IgD-negative memory B cell (primary cell): ENCODE results near the gene CYP3A7. TPM values are rescaled to one million over a fixed set of nuclear protein-coding genes. Genes with fewer than 3 reads are reported as not detected.
"Not testable (repeated sequence)": the region's sequence is repeated elsewhere in the genome, so short reads cannot be mapped to it uniquely, and the experiment has no call there.

ENCODE experiments used
- H3K27ac Mint-ChIP-seq, 3 donors: one replicate each; pipeline ENCODE4 v1.8.0; 2020 to 2022; ENCODE audit warnings: mild to moderate bottlenecking in 3 of 3, mixed read lengths in 3 of 3, moderate library complexity in 1 of 3
- H3K27me3 Mint-ChIP-seq: one replicate; pipeline ENCODE4 v1.8.0; 2021; ENCODE audit warnings: mixed read lengths
- H3K36me3 Mint-ChIP-seq: one replicate; pipeline ENCODE4 v1.8.0; 2020; ENCODE audit warnings: mild to moderate bottlenecking, mixed read lengths
- H3K4me1 Mint-ChIP-seq, 3 donors: one replicate each; pipeline ENCODE4 v1.8.0; 2020 to 2022; ENCODE audit warnings: mixed read lengths in 3 of 3, mild to moderate bottlenecking in 1 of 3
- H3K4me3 Mint-ChIP-seq, 4 donors: one replicate each; pipeline ENCODE4 v1.8.0; 2020 to 2022; ENCODE audit warnings: mild to moderate bottlenecking in 4 of 4, mixed read lengths in 4 of 4, moderate library complexity in 3 of 4
- H3K9me3 Mint-ChIP-seq, 3 donors: one replicate each; pipeline ENCODE4 v1.8.0; 2020 to 2021; ENCODE audit warnings: mixed read lengths in 3 of 3, mild to moderate bottlenecking in 1 of 3
- polyA plus RNA-seq: library from polyadenylated mRNA; unstranded; fragments of 300-500 nt; fragmentation: Illumina TruSeq; gene quantifications from one replicate; pipeline ENCODE4 v1.2.3, GENCODE V29; 2021

Gene CYP3A7
- polyA plus RNA-seq, 1 donor from 2014 or later, result not detected

DNA sequence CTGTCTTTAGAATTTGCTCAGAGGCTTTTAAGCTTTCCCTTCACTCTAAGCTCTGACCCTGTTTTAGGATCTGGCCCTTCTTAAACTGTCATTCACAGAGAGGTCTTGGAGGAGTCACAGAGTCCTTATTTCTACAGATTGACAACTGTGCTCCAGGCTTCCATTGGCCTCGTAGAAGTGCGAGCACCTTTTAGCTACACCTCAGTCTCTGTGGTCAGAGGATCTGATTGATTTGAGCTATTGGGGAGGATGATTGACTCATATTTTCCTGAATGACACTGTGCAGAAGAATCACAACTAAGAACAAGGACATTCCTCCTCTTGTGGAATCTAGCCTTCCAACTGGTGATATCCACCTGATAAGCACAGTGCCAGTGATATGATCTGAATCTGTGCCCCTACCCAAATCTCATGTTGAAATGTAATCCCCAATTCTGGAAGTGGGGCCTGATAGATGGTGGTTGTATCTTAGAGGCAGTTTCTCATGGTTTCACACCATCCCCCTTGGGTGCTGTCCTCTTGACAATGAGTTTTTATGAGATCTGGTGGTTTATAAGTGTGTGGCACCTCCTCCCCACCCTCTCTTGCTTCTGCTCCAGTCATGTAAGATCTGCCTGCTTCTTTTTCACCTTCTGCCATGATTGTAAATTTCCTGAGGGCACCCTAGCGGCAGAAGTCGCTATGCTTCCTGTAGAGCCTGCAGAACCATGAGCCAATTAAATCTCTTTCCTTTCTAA lies 3.2 kb downstream of the CYP3A7 start:
- H3K9me3 Mint-ChIP-seq, result peaks cover 0 to 1% (median 0%) of the 10 kb centered on the region in 3 donors
- peaks cover 5% of the 10 kb centered on the region for H3K27me3 Mint-ChIP-seq
- no peak overlapping the region for H3K27ac Mint-ChIP-seq
- no peak overlapping the region for H3K4me3 Mint-ChIP-seq
- no peaks in the 10 kb centered on the region for H3K36me3 Mint-ChIP-seq
- peaks cover 0 to 1% (median 0%) of the 10 kb centered on the region in 3 donors for H3K4me1 Mint-ChIP-seq

DNA sequence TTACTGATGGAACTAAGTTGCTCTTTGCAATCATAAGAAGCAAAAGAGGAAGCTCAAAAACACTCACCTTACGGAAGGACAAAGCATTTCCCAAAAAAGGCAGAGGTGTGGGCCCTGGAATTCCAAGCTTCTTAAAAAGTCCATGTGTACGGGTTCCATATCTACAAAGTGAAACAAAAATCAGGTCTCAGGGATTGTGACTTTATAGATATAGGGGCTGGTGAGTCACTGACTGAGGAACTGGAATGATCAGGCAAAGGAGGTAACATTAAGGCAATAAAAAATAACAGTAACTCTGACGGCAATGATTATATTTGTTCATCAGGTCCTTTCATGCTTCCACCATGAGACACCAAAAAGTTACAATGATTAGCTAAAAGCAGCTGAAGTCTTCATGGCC lies 4.0 kb downstream of the CYP3A7 start:
- H3K27me3 Mint-ChIP-seq, result peaks cover 3% of the 10 kb centered on the region
- H3K4me1 Mint-ChIP-seq, result peaks cover 0 to 1% (median 0%) of the 10 kb centered on the region in 3 donors
- H3K4me3 Mint-ChIP-seq, result no peak overlapping the region
- peaks cover 0 to 1% (median 0%) of the 10 kb centered on the region in 3 donors for H3K9me3 Mint-ChIP-seq
- no peak overlapping the region for H3K27ac Mint-ChIP-seq
- no peaks in the 10 kb centered on the region for H3K36me3 Mint-ChIP-seq

GRCh38 chr7:99730238-99730810 lies 4.7 kb downstream of the CYP3A7 start:
- Mint-ChIP-seq H3K4me1 (peaks cover 0 to 1% (median 0%) of the 10 kb centered on the region in 3 donors), H3K36me3 (no peaks in the 10 kb centered on the region), H3K27ac (no peak overlapping the region), H3K4me3 (no peak overlapping the region), H3K27me3 (peaks cover 2% of the 10 kb centered on the region), H3K9me3 (peaks cover 0 to 1% (median 0%) of the 10 kb centered on the region in 3 donors)

- Mint-ChIP-seq H3K9me3 (peaks cover 0 to 1% (median 0%) of the 10 kb centered on the region in 3 donors), H3K4me1 (peaks cover 0 to 1% (median 0%) of the 10 kb centered on the region in 3 donors), H3K4me3 (no peak overlapping the region)
These were observed 5.3 kb downstream of the CYP3A7 start for GRCh38 chr7:99729486-99730237.

DNA sequence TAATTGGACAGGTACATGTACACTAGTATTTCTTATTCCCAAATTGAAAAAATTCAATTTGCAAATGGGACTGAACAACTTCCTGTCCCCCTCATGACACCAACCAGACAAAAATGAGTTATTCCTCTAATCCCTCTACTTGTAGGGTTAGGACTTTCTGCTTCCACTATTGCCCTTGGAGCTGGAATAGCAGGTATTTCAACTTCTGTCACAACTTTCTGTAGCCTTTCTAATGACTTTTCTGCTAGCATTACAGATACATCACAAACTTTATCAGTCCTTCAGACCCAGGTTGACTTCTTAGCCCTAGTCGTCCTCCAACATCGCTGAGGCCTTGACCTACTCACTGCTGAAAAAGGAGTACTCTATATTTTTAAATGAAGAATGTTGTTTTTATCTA lies 6.4 kb downstream of the CYP3A7 start:
- H3K27me3 Mint-ChIP-seq, result peaks cover 2% of the 10 kb centered on the region
- no peak overlapping the region for H3K27ac Mint-ChIP-seq
- peaks cover 0 to 1% (median 0%) of the 10 kb centered on the region in 3 donors for H3K9me3 Mint-ChIP-seq
- H3K4me3 Mint-ChIP-seq, result no peak overlapping the region
- no peaks in the 10 kb centered on the region for H3K36me3 Mint-ChIP-seq
- H3K4me1 Mint-ChIP-seq, result peaks cover 0 to under 1% (median 0%) of the 10 kb centered on the region in 3 donors

More at GRCh38 chr7:99729486-99730237, 5.3 kb downstream of the CYP3A7 start:
- H3K27ac Mint-ChIP-seq, result no peak overlapping the region
- H3K36me3 Mint-ChIP-seq, result no peaks in the 10 kb centered on the region
- peaks cover 2% of the 10 kb centered on the region for H3K27me3 Mint-ChIP-seq

DNA sequence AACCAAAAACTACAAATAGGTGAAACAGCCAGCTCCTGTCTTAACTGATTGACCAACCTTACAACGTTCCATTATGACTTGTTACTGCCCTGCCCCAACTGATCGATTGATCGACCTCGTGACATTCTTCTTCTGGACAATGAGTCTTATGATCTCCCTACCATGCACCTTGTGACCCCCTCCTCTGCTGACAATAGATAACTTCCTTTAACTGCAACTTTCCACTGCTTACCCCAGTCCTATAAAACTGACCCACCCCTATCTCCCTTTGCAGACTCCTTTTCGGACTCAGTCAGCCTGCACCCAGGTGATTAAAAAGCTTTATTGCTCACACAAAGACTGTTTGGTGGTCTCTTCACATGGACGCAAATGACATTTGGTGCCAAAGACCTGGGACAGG lies 11.8 kb downstream of the CYP3A7 start:
- H3K36me3 Mint-ChIP-seq, H3K27ac Mint-ChIP-seq, H3K9me3 Mint-ChIP-seq, H3K4me3 Mint-ChIP-seq, H3K4me1 Mint-ChIP-seq, H3K27me3 Mint-ChIP-seq: not testable (repeated sequence)

DNA sequence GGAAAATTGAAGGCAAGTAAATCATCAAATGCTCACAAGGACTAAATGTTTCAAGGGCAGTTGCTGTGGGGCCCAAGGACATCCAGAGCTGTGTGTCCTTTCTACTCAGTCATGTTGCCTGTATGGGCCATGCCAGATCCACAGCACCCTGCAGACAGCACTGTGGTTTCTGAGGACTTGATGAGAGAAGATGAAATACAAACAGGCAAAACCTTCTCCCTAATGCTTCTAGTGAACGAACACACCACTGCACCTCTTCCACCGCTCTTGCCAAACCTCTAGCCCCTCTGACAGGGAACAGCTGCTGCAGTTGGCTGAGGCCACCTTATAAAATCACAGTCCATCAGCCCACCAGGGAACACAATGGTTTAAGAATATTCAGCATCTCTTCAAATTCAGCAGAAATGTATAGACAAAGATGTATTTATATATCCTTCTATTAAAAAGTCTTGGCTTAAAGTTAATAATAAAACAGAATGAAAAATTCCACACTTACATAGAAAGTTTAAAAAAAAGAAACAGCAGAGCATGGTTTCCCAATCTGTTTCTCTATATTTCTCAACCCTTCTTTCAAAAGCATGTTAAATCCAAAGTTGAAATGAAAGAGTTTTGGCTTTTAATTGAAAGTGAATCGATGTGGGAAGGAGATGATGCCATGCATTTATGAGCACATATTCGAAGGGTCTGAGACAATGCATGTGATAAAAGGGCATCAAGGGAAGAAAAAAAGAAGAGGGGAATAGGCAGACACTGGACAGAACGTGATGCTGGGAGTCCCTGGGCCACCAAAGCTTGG lies 14.0 kb downstream of the CYP3A7 start:
- H3K4me1 Mint-ChIP-seq, result no peaks in the 10 kb centered on the region
- peaks cover 0 to 10% (median 1%) of the 10 kb centered on the region in 3 donors for H3K9me3 Mint-ChIP-seq
- H3K27me3 Mint-ChIP-seq, result peaks cover 4% of the 10 kb centered on the region
- no peak overlapping the region for H3K4me3 Mint-ChIP-seq
- H3K36me3 Mint-ChIP-seq, result peaks cover 4% of the 10 kb centered on the region
- no peak overlapping the region for H3K27ac Mint-ChIP-seq

DNA sequence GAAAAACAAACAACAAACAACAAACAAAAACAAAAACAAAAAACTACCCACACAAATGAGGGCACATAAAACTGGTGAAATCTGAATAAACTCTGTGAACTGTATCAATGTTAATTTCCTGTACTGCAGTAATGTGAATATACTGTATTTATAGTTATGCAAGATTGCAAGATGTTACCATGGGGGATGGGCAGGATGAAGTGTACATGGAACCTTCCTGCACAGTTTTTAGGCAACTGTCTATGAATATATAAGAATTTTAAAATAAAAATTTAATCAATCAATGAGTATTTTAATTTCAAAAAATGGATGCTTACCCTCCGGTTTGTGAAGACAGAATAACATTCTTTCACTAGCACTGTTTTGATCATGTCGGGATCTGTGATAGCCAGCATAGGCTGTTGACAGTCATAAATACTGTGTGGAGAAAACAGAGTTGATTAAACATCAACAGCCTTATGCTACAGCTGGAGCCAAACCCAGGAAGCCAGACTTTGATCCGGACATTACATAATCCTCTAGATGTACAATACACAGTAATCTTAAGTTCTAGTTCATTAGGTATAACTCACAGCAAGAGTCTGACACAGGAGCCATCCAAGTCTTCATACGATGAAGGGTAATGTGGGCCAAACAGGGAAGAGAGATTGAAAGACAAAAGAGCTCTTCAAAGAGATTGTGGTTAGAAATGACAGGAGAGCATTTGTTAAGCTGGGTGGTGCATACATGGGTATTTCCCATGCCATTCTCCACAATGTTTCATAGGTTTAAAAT lies 14.8 kb downstream of the CYP3A7 start:
- Mint-ChIP-seq H3K9me3 (peaks cover 0 to 10% (median 1%) of the 10 kb centered on the region in 3 donors), H3K4me3 (no peak overlapping the region), H3K36me3 (peaks cover 4% of the 10 kb centered on the region), H3K27me3 (peaks cover 4% of the 10 kb centered on the region), H3K27ac (no peak overlapping the region), H3K4me1 (no peaks in the 10 kb centered on the region)

- no peaks in the 10 kb centered on the region for H3K4me1 Mint-ChIP-seq
- H3K4me3 Mint-ChIP-seq, result no peak overlapping the region
- H3K27ac Mint-ChIP-seq, result no peak overlapping the region
- peaks cover 10% of the 10 kb centered on the region for H3K36me3 Mint-ChIP-seq
- H3K9me3 Mint-ChIP-seq, result peaks cover 1 to 16% (median 4%) of the 10 kb centered on the region in 3 donors
- peaks cover 1% of the 10 kb centered on the region for H3K27me3 Mint-ChIP-seq
These were observed 20.9 kb downstream of the CYP3A7 start for GRCh38 chr7:99713995-99714570.

DNA sequence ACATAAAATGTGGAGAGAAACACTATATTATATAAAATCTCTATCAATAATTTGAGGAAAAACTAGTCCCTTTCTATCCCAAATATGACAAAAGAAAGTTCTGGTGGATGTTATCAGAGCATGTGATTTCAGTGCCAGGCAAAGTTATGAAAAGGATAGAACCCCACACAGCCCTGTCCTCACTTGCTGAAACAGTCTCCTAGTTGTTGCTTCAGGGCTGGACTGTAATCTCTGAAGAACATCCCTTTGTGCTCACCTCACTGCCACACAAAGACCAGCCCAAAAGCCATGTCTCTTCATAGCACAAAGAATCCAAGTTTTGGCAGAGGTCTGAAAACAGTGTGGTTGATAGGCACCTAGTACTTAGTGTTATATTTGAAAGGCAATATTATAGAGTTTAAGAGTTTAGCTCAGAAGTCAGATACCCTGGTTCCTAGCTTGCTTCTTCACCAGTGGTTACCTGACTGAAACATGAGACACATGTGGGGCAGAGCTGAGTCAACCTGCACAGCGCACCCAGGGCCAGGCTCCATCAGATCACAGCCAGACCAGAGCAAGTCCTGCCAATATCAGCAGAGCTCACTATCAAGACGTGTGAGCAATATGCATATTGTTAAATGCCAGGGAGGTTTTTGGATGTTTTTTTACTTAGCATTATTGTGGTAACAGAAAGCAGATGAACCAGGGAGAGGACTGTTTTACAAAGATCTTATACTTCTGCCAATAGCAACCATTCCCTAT lies 25.0 kb downstream of the CYP3A7 start:
- Mint-ChIP-seq H3K9me3 (peaks cover 0 to 5% (median 4%) of the 10 kb centered on the region in 3 donors), H3K4me1 (no peaks in the 10 kb centered on the region), H3K27me3 (no peaks in the 10 kb centered on the region), H3K27ac (no peak overlapping the region), H3K36me3 (peaks cover 12% of the 10 kb centered on the region), H3K4me3 (no peak overlapping the region)

DNA sequence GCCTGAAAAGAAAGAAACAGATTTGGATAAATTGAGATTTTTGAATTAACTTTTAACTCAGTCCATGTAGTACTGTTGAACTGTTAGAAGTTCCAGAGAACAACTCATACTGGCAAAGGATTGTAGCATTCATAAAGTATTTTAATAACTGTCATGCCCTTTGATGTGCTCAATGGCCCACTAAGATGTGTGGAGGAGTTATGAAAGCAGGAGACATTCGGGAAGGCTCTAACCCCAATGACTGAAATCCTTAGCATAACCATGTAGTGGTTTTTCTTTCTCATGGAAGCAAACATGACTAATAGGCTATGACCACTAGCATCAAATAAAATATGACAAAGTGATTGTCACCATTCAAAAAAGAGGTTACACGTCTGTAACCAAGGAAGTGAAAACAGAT lies 25.7 kb downstream of the CYP3A7 start:
- Mint-ChIP-seq H3K4me1 (no peaks in the 10 kb centered on the region), H3K9me3 (peaks cover 0 to 2% (median 0%) of the 10 kb centered on the region in 3 donors), H3K27ac (no peak overlapping the region), H3K36me3 (peaks cover 10% of the 10 kb centered on the region), H3K27me3 (no peaks in the 10 kb centered on the region), H3K4me3 (no peak overlapping the region)

- Mint-ChIP-seq H3K9me3 (no peaks in the 10 kb centered on the region), H3K4me1 (no peaks in the 10 kb centered on the region), H3K27ac (no peak overlapping the region), H3K4me3 (no peak overlapping the region), H3K36me3 (peaks cover 9% of the 10 kb centered on the region), H3K27me3 (peaks cover 6% of the 10 kb centered on the region)
These were observed 27.9 kb downstream of the CYP3A7 start for GRCh38 chr7:99707096-99707495.

DNA sequence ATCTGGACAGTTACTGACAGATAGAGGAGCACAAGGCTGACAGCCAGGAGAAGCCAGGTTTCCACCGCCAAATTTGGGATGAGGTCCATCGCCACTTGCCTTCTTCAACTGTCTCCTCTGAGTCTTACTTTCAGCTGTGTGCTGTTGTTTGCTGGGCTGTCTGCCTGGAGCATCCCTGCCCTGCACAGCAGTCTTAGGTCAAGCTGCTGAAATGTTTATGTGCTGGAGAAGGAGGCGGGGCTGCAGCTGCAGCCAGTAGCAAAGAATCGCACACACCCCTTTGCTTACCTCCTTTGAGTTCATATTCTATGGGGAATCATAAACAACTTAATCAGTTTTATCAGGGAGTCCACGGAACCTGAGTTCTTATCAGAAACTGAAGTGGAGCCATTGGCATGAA lies 35.0 kb downstream of the CYP3A7 start:
- Mint-ChIP-seq H3K4me1 (no peaks in the 10 kb centered on the region), H3K27ac (no peak overlapping the region), H3K36me3 (peaks cover 3% of the 10 kb centered on the region), H3K9me3 (peaks cover 0 to 2% (median 0%) of the 10 kb centered on the region in 3 donors), H3K27me3 (peaks cover 10% of the 10 kb centered on the region), H3K4me3 (no peak overlapping the region)
